HCT116 (cell line): ENCODE measurements around the gene IL17C. TPM values are rescaled to one million over a fixed set of nuclear protein-coding genes. Genes with fewer than 3 reads are reported as not detected.

Source experiments
- ATAC-seq: fragments of 200-7000 bp; cut with Tn5 transposase; 2 replicates; pipeline ENCODE4 v1.9.1; 2020; ENCODE audit warnings: mild to moderate bottlenecking, moderate library complexity
- BruUV-seq: library from RNA; stranded (reverse); fragments of 400-500 nt; replicated peaks from 2 replicates; lab custom pipeline; 2021; lab: Mats Ljungman, UMichigan
- CTCF ChIA-PET: fragments of 300-600 bp; sonication (Branson Sonifier 250); formaldehyde crosslinking; loops from one replicate; lab custom pipeline; 2021; ENCODE audit warnings: antibody characterized with exemption; lab: Charles Lee
- POLR2A ChIA-PET: fragments of 300-600, 350-600 bp; sonication (Branson Sonifier 250); formaldehyde crosslinking; loops from one replicate; lab custom pipeline; 2021; ENCODE audit warnings: antibody characterized with exemption; lab: Charles Lee
- RAD21 ChIA-PET, 2 experiments: fragments of 300-600 bp; sonication (Branson Sonifier 250); formaldehyde crosslinking; loops; one replicate each; lab custom pipeline; 2023; ENCODE audit warnings: low total read pairs in 2 of 2; ENCODE audit not compliant: uncharacterized antibody in 2 of 2, unreplicated experiment in 2 of 2, low non-redundant PET in 1 of 2; lab: Charles Lee
- DNase-seq: peaks from one replicate; pipeline ENCODE4 v3.0.0-alpha.2; 2010; ENCODE audit warnings: low read depth, low spot score
- H2AFZ ChIP-seq: fragments of 200-600 bp; shearing (Covaris generic), sonication (generic); 2 replicates; pipeline ENCODE4 v1.6.1; 2017; ENCODE audit warnings: low read depth, mixed run types, mixed read lengths, antibody characterized with exemption, low read length; ENCODE audit not compliant: poor library complexity, severe bottlenecking
- H3K27ac ChIP-seq: 2 replicates; pipeline ENCODE4 v1.5.1; 2012; ENCODE audit warnings: low read depth, low read length
- H3K27me3 ChIP-seq: fragments of 200-600 bp; sonication (generic); 2 replicates; pipeline ENCODE4 v1.6.1; 2016; ENCODE audit warnings: mixed run types, low read length, mixed read lengths; ENCODE audit not compliant: insufficient read depth
- H3K36me3 ChIP-seq, 2 experiments: fragments of 200-500 bp in 1 of 2; fragments of 200-600 bp in 1 of 2; sonication (Bioruptor generic) in 1 of 2; sonication (generic) in 1 of 2; 2 replicates each; pipeline versions ENCODE4 v1.5.1 to v1.6.1; 2014 to 2016; ENCODE audit warnings: low read length in 2 of 2, inconsistent platforms in 1 of 2, mixed read lengths in 1 of 2, mixed run types in 1 of 2; ENCODE audit not compliant: insufficient read depth in 2 of 2, control insufficient read depth in 1 of 2
- H3K4me1 ChIP-seq, 2 experiments: fragments of 200-600 bp in 1 of 2; sonication (generic) in 1 of 2; 2 replicates each; pipeline versions ENCODE4 v1.5.1 to v1.6.1; 2012 to 2017; ENCODE audit warnings: low read length in 2 of 2, inconsistent platforms in 1 of 2, mild to moderate bottlenecking in 1 of 2, mixed read lengths in 1 of 2, mixed run types in 1 of 2, moderate library complexity in 1 of 2; ENCODE audit not compliant: insufficient read depth in 2 of 2, control insufficient read depth in 1 of 2
- H3K4me2 ChIP-seq: fragments of 200-600 bp; sonication (generic); 2 replicates; pipeline ENCODE4 v1.6.1; 2017; ENCODE audit warnings: mixed run types, low read length, mixed read lengths
- H3K4me3 ChIP-seq, 2 experiments: fragments of 200-600 bp in 1 of 2; sonication (generic) in 1 of 2; replicated peaks in 1 of 2; 2 replicates each; pipeline ENCODE4 v1.5.1; 2011 to 2016; ENCODE audit warnings: low read length in 2 of 2, control low read depth in 1 of 2, low read depth in 1 of 2, mild to moderate bottlenecking in 1 of 2, mixed read lengths in 1 of 2, mixed run types in 1 of 2
- H3K79me2 ChIP-seq: fragments of 200-600 bp; sonication (generic); 2 replicates; pipeline ENCODE4 v1.6.1; 2017; ENCODE audit warnings: mild to moderate bottlenecking, mixed run types, low read length, moderate library complexity, mixed read lengths; ENCODE audit not compliant: insufficient read depth
- H3K9ac ChIP-seq: fragments of 200-600 bp; sonication (generic); 2 replicates; pipeline ENCODE4 v1.6.1; 2016; ENCODE audit warnings: low read length, mixed read lengths
- H3K9me2 ChIP-seq: fragments of 200-600 bp; sonication (generic), shearing (Covaris generic); 2 replicates; pipeline ENCODE4 v1.6.1; 2017; ENCODE audit warnings: mixed run types, mild to moderate bottlenecking, moderate library complexity; ENCODE audit not compliant: insufficient read depth
- H3K9me3 ChIP-seq, 2 experiments: fragments of 200-500 bp in 1 of 2; fragments of 200-600 bp in 1 of 2; sonication (Bioruptor generic) in 1 of 2; sonication (generic) in 1 of 2; 2 replicates each; pipeline ENCODE4 v1.6.1; 2014 to 2017; ENCODE audit warnings: low read length in 2 of 2, mixed read lengths in 2 of 2, inconsistent platforms in 1 of 2, low read depth in 1 of 2, mild to moderate bottlenecking in 1 of 2, mixed run types in 1 of 2, moderate library complexity in 1 of 2; ENCODE audit not compliant: control insufficient read depth in 1 of 2, insufficient read depth in 1 of 2
- H4K20me1 ChIP-seq: fragments of 200-600 bp; sonication (generic), shearing (Covaris generic); 2 replicates; pipeline ENCODE4 v1.6.1; 2017; ENCODE audit warnings: mixed run types, mild to moderate bottlenecking, moderate library complexity; ENCODE audit not compliant: insufficient read depth
- ATF3 ChIP-seq: IDR thresholded peaks from 2 replicates; pipeline ENCODE4 v1.6.1; 2012
- CEBPB ChIP-seq: IDR thresholded peaks from 2 replicates; pipeline ENCODE4 v1.6.1; 2012; ENCODE audit warnings: low read depth
- EGR1 ChIP-seq: IDR thresholded peaks from 2 replicates; pipeline ENCODE4 v1.6.1; 2012; ENCODE audit warnings: low read depth
- FOSL1 ChIP-seq: IDR thresholded peaks from 2 replicates; pipeline ENCODE4 v1.6.1; 2012; ENCODE audit warnings: low read depth
- JUND ChIP-seq: IDR thresholded peaks from 2 replicates; pipeline ENCODE4 v1.6.1; 2012
- MAX ChIP-seq: IDR thresholded peaks from 2 replicates; pipeline ENCODE4 v1.6.1; 2012
- POLR2AphosphoS5 ChIP-seq: IDR thresholded peaks from 2 replicates; pipeline ENCODE4 v1.6.1; 2011; ENCODE audit warnings: mild to moderate bottlenecking, low read depth, low read length, moderate library complexity
- REST ChIP-seq: IDR thresholded peaks from 2 replicates; pipeline ENCODE4 v1.6.1; 2012; ENCODE audit warnings: low read depth
- SP1 ChIP-seq: IDR thresholded peaks from 2 replicates; pipeline ENCODE4 v1.6.1; 2012; ENCODE audit warnings: low read depth
- ZBTB33 ChIP-seq: IDR thresholded peaks from 2 replicates; pipeline ENCODE4 v1.6.1; 2011; ENCODE audit warnings: mild to moderate bottlenecking, low read length, moderate library complexity; ENCODE audit not compliant: insufficient replicate concordance; ENCODE audit errors: extremely low read depth
- ZFX ChIP-seq: fragments of 450-650 bp; IDR thresholded peaks from 2 replicates; pipeline ENCODE4 v1.6.1; 2017
- ZNF274 ChIP-seq: fragments of 200-500 bp; sonication (Bioruptor generic); IDR thresholded peaks from 2 replicates; pipeline ENCODE4 v1.6.1; 2014; ENCODE audit warnings: mild to moderate bottlenecking, low read depth, low read length, inconsistent platforms
- intact Hi-C: fragments of 100-400 bp; cut with micrococcal nuclease; formaldehyde crosslinking; loops from 2 replicates; pipeline ENCODE4 v1.10.0; 2022
- total RNA-seq: library from RNA; stranded (reverse); gene quantifications from one replicate; pipeline ENCODE4 v1.2.1, GENCODE V29; 2021; ENCODE audit not compliant: unreplicated experiment

Gene IL17C
- total RNA-seq, 1 experiment from 2014 or later, result not detected

- POLR2A ChIA-PET, result no interaction called here
- no peaks in the 10 kb centered on the region for H3K4me1 ChIP-seq
- no peaks in the 10 kb centered on the region for H3K9me3 ChIP-seq
- peaks cover 61% of the 10 kb centered on the region for H3K79me2 ChIP-seq
- H2AFZ ChIP-seq, result no peak overlapping the region
- ATAC-seq, result no peak
- no peak for DNase-seq
- H3K4me3 ChIP-seq, result no peak overlapping the region
- RAD21 ChIA-PET, result no interaction called here
- H3K9ac ChIP-seq, result no peak overlapping the region
- CTCF ChIA-PET, result no interaction called here
- H3K27ac ChIP-seq, result no peak overlapping the region
- no peak overlapping the region for H3K4me2 ChIP-seq
- 0 out of 2 replicates have a peak, but pooled peaks cover 4% of the 10 kb centered on the region for H4K20me1 ChIP-seq
- intact Hi-C loops, result no loop called here
- H3K27me3 ChIP-seq, result no peaks in the 10 kb centered on the region
- no peaks in the 10 kb centered on the region for H3K9me2 ChIP-seq
- no TSS peak for BruUV-seq
- TF ChIP-seq CEBPB (peak; percentile 49; the same call in 1 of the 2 replicates), ZFX (no peak)
- peaks cover 48 to 54% of the 10 kb centered on the region in 2 experiments; a peak in 3 of 4 replicates for H3K36me3 ChIP-seq
Observed at GRCh38 chr16:88599825-88600538, 38.4 kb upstream of the IL17C start.

- H3K27me3 ChIP-seq, result no peaks in the 10 kb centered on the region
Observed at GRCh38 chr16:88600539-88600896, 37.9 kb upstream of the IL17C start.

More at GRCh38 chr16:88600539-88600896, 37.9 kb upstream of the IL17C start:
- intact Hi-C loops, result no loop called here
- Histone ChIP-seq H3K4me3 (no peak overlapping the region), H3K36me3 (peaks cover 47 to 54% of the 10 kb centered on the region in 2 experiments; a peak in 3 of 4 replicates), H3K9me3 (no peaks in the 10 kb centered on the region), H3K79me2 (peaks cover 55% of the 10 kb centered on the region)
- CTCF ChIA-PET, result no interaction called here
- TF ChIP-seq POLR2AphosphoS5 (no peak), ZNF274 (no peak), ATF3 (no peak), SP1 (no peak), MAX (no peak), CEBPB (no peak), ZBTB33 (no peak), FOSL1 (no peak), JUND (no peak), REST (no peak), EGR1 (no peak)
- TF ChIP-seq, all 23 proteins: peak for 0
- Histone ChIP-seq H4K20me1 (0 out of 2 replicates have a peak, but pooled peaks cover 4% of the 10 kb centered on the region), H3K4me1 (no peaks in the 10 kb centered on the region), H3K9me2 (no peaks in the 10 kb centered on the region), H3K4me2 (no peak overlapping the region), H3K9ac (no peak overlapping the region), H3K27ac (no peak overlapping the region), H2AFZ (no peak overlapping the region)
- ChIA-PET RAD21 (no interaction called here), POLR2A (no interaction called here)
- DNase-seq (no peak), ATAC-seq (no peak)
- BruUV-seq, result no TSS peak
